GM12865 (cell line): ENCODE data around the gene ST8SIA6.
"Not testable (repeated sequence)": the region's sequence is repeated elsewhere in the genome, so short reads cannot be mapped to it uniquely, and the experiment has no call there.

Experiments used
- DNase-seq: peaks from one replicate; pipeline ENCODE4 v3.0.0; 2010; ENCODE audit warnings: low read depth
- H3K4me3 ChIP-seq: 2 replicates; pipeline ENCODE4 v1.5.1; 2011; ENCODE audit warnings: mild to moderate bottlenecking, low read depth, low read length, control low read depth
- CTCF ChIP-seq: IDR thresholded peaks from 2 replicates; pipeline ENCODE4 v1.5.1; 2011; ENCODE audit warnings: low read length, control low read depth, low read depth, inconsistent platforms; ENCODE audit not compliant: insufficient read depth; ENCODE audit errors: missing control alignments

Gene ST8SIA6

GRCh38 chr10:17340144-17340829, 114.1 kb downstream of the ST8SIA6 start:
- no peak overlapping the region for H3K4me3 ChIP-seq
- no peak for DNase-seq
- no peak for TF ChIP-seq CTCF

- H3K4me3 ChIP-seq = no peak overlapping the region
- DNase-seq = no peak
- no peak for TF ChIP-seq CTCF
These were observed 119.3 kb downstream of the ST8SIA6 start for GRCh38 chr10:17335065-17335464.

GRCh38 chr10:17330501-17330900, 123.9 kb downstream of the ST8SIA6 start:
- no peak for TF ChIP-seq CTCF
- no peak for DNase-seq
- H3K4me3 ChIP-seq = no peak overlapping the region

GRCh38 chr10:17326377-17326776, 128.0 kb downstream of the ST8SIA6 start:
- TF ChIP-seq CTCF = no peak
- no peak for DNase-seq
- H3K4me3 ChIP-seq = no peak overlapping the region

GRCh38 chr10:17321957-17322356, 132.4 kb downstream of the ST8SIA6 start:
- not testable (repeated sequence) for DNase-seq, H3K4me3 ChIP-seq

- DNase-seq = peak; percentile 4
- no peak for TF ChIP-seq CTCF
These were observed 137.8 kb downstream of the ST8SIA6 start for GRCh38 chr10:17316488-17317170.

GRCh38 chr10:17309435-17309834, 145.0 kb downstream of the ST8SIA6 start:
- H3K4me3 ChIP-seq = no peak overlapping the region
- no peak for DNase-seq
- TF ChIP-seq CTCF = no peak

More at GRCh38 chr10:17316488-17317170, 137.8 kb downstream of the ST8SIA6 start:
- no peak overlapping the region for H3K4me3 ChIP-seq
